Astrocyte (in vitro differentiated cells and primary cell): ENCODE data around the gene NADK. TPM values are rescaled to one million over a fixed set of nuclear protein-coding genes. Genes with fewer than 3 reads are reported as not detected.
"Not testable (repeated sequence)": the region's sequence is repeated elsewhere in the genome, so short reads cannot be mapped to it uniquely, and the experiment has no call there.

ENCODE experiments used
- DNase-seq: peaks from one replicate; pipeline ENCODE4 v3.0.0-alpha.2; 2010; ENCODE audit warnings: low read depth
- FAIRE-seq: peaks from 2 replicates; lab custom pipeline; 2011; peaks lifted over from hg19 to GRCh38; lab: Jason Lieb, UNC
- H2AFZ ChIP-seq: 2 replicates; pipeline ENCODE4 v1.6.0; 2012; ENCODE audit warnings: low read depth, low read length, inconsistent platforms
- H3K27ac ChIP-seq: 2 replicates; pipeline ENCODE4 v1.5.1; 2011; ENCODE audit warnings: low read depth, low read length, inconsistent platforms
- H3K27me3 ChIP-seq: 2 replicates; pipeline ENCODE4 v1.6.0; 2011; ENCODE audit warnings: low read length, inconsistent platforms; ENCODE audit not compliant: insufficient read depth
- H3K36me3 ChIP-seq: 2 replicates; pipeline ENCODE4 v1.5.1; 2011; ENCODE audit warnings: low read length, inconsistent platforms; ENCODE audit not compliant: insufficient read depth
- H3K4me1 ChIP-seq: 2 replicates; pipeline ENCODE4 v1.5.1; 2011; ENCODE audit warnings: low read length, inconsistent platforms; ENCODE audit not compliant: insufficient read depth
- H3K4me2 ChIP-seq: 2 replicates; pipeline ENCODE4 v1.6.0; 2012; ENCODE audit warnings: low read length, inconsistent platforms
- H3K4me3 ChIP-seq: 2 replicates; pipeline ENCODE4 v1.5.1; 2011; ENCODE audit warnings: low read depth, mild to moderate bottlenecking, low read length, inconsistent platforms; ENCODE audit not compliant: insufficient read depth
- H3K79me2 ChIP-seq: 2 replicates; pipeline ENCODE4 v1.6.0; 2012; ENCODE audit warnings: mild to moderate bottlenecking, low read length, inconsistent platforms; ENCODE audit not compliant: insufficient read depth
- H3K9ac ChIP-seq: 2 replicates; pipeline ENCODE4 v1.6.0; 2012; ENCODE audit warnings: mild to moderate bottlenecking, low read length, inconsistent platforms
- H3K9me3 ChIP-seq: 2 replicates; pipeline ENCODE4 v1.5.1; 2012; ENCODE audit warnings: low read depth, mild to moderate bottlenecking, low read length, inconsistent platforms; ENCODE audit not compliant: insufficient read depth
- H4K20me1 ChIP-seq: 2 replicates; pipeline ENCODE4 v1.6.0; 2012; ENCODE audit warnings: low read length, inconsistent platforms; ENCODE audit not compliant: insufficient read depth
- H3K27ac Mint-ChIP-seq: one replicate; pipeline ENCODE4 v1.8.0; 2021; ENCODE audit warnings: mild to moderate bottlenecking, mixed read lengths; ENCODE audit not compliant: unreplicated experiment
- H3K27me3 Mint-ChIP-seq: one replicate; pipeline ENCODE4 v1.8.0; 2021; ENCODE audit warnings: low read depth, mixed read lengths; ENCODE audit not compliant: unreplicated experiment
- H3K36me3 Mint-ChIP-seq: one replicate; pipeline ENCODE4 v1.8.0; 2021; ENCODE audit warnings: low read depth, mixed read lengths; ENCODE audit not compliant: unreplicated experiment
- H3K4me1 Mint-ChIP-seq: one replicate; pipeline ENCODE4 v1.8.0; 2021; ENCODE audit warnings: low read depth, mixed read lengths; ENCODE audit not compliant: unreplicated experiment
- H3K4me3 Mint-ChIP-seq: one replicate; pipeline ENCODE4 v1.8.0; 2021; ENCODE audit warnings: mild to moderate bottlenecking, moderate library complexity, mixed read lengths; ENCODE audit not compliant: unreplicated experiment
- H3K9me3 Mint-ChIP-seq: one replicate; pipeline ENCODE4 v1.8.0; 2021; ENCODE audit warnings: mild to moderate bottlenecking, mixed read lengths; ENCODE audit not compliant: unreplicated experiment
- EZH2 ChIP-seq: IDR thresholded peaks from 2 replicates; pipeline ENCODE4 v1.6.1; 2012; ENCODE audit warnings: mild to moderate bottlenecking, low read length, inconsistent platforms; ENCODE audit not compliant: insufficient read depth
- total RNA-seq: library from RNA; stranded (reverse); gene quantifications from 2 replicates; pipeline ENCODE4 v1.2.1, GENCODE V29; 2021
- TF ChIP-seq, protein P1 (sequence below): IDR thresholded peaks from 2 replicates; pipeline ENCODE4 v1.5.1; 2011; ENCODE audit warnings: low read depth, mild to moderate bottlenecking, inconsistent platforms, low read length, moderate library complexity; ENCODE audit not compliant: insufficient read depth

NADK gene
- total RNA-seq, 1 donor from 2014 or later, result 87.6 TPM

DNA sequence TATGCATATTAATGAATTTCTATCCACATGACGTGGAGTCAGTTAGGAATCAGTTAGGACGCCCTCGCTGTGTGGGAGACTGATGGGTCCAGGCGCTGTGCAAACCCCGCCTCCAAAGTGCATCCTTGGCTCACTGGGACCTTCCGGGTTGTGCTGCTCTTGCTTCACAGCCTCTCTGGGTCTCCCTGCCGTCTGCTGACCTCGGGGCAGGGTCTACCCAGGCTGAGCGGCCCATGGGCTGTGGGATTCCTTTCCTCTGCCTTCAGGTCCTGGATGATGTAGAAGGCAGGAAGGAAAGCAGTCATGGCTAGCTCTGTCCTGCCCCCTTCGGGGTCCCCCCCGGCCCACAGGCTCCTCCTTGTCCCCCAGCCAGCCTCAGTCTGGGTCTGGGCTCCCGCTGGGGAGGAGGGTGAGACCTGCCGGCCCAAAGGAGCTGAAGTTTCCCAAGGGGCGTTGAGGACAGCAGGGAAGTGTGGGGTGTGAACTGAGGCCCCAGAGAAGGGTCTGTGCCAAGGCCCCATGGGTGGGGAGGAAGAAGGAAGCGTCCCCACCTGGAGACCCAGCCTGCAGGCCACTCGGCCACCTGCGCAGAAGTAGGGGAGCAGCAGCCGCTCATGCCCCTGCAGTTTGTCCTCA lies 29.5 kb downstream of the NADK start:
- TF ChIP-seq, protein P1, sequence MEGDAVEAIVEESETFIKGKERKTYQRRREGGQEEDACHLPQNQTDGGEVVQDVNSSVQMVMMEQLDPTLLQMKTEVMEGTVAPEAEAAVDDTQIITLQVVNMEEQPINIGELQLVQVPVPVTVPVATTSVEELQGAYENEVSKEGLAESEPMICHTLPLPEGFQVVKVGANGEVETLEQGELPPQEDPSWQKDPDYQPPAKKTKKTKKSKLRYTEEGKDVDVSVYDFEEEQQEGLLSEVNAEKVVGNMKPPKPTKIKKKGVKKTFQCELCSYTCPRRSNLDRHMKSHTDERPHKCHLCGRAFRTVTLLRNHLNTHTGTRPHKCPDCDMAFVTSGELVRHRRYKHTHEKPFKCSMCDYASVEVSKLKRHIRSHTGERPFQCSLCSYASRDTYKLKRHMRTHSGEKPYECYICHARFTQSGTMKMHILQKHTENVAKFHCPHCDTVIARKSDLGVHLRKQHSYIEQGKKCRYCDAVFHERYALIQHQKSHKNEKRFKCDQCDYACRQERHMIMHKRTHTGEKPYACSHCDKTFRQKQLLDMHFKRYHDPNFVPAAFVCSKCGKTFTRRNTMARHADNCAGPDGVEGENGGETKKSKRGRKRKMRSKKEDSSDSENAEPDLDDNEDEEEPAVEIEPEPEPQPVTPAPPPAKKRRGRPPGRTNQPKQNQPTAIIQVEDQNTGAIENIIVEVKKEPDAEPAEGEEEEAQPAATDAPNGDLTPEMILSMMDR, result no peak
- TF ChIP-seq EZH2, result no peak
- H3K9ac ChIP-seq, result no peak overlapping the region
- H3K27ac ChIP-seq, result no peak overlapping the region
- no peak overlapping the region for H3K4me3 ChIP-seq
- Mint-ChIP-seq H3K27me3 (no peaks in the 10 kb centered on the region), H3K9me3 (no peaks in the 10 kb centered on the region), H3K36me3 (peaks cover 1% of the 10 kb centered on the region), H3K4me1 (no peaks in the 10 kb centered on the region), H3K4me3 (no peak overlapping the region), H3K27ac (no peak overlapping the region)
- DNase-seq (no peak), FAIRE-seq (no peak)
- H3K79me2 ChIP-seq, result no peaks in the 10 kb centered on the region
- no peaks in the 10 kb centered on the region for H3K36me3 ChIP-seq
- H2AFZ ChIP-seq, result no peak overlapping the region
- no peaks in the 10 kb centered on the region for H3K4me1 ChIP-seq
- H3K27me3 ChIP-seq, result no peaks in the 10 kb centered on the region
- H3K9me3 ChIP-seq, result no peaks in the 10 kb centered on the region
- H4K20me1 ChIP-seq, result no peaks in the 10 kb centered on the region
- H3K4me2 ChIP-seq, result no peak overlapping the region

DNA sequence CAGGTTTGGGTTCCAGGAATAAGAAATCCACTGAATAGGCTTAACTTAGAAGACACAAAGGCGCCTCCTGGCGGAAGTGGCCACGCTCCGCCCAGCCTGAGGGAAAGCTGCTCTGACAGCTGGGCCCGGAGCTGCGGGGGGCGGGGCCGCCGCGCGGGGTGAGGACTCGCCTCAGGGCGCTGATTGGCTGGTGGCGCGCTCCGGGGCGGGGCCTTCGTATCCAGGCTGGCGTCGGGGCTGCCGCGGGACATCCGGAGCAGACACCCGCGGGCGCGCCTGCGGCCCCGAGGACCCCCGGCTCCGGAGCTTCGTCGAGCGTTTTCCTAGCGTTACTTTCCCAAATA lies 31.7 kb downstream of the NADK start:
- H3K4me3 ChIP-seq, H3K27ac ChIP-seq, H3K4me3 Mint-ChIP-seq, H3K27ac Mint-ChIP-seq, H3K4me1 Mint-ChIP-seq, H3K36me3 ChIP-seq, H2AFZ ChIP-seq, H3K9me3 ChIP-seq, H3K9ac ChIP-seq, H3K27me3 ChIP-seq, H3K9me3 Mint-ChIP-seq, DNase-seq, H3K36me3 Mint-ChIP-seq, FAIRE-seq, H4K20me1 ChIP-seq, H3K4me1 ChIP-seq, H3K4me2 ChIP-seq, H3K27me3 Mint-ChIP-seq: not testable (repeated sequence)
- H3K79me2 ChIP-seq, result peaks cover 13% of the 10 kb centered on the region

DNA sequence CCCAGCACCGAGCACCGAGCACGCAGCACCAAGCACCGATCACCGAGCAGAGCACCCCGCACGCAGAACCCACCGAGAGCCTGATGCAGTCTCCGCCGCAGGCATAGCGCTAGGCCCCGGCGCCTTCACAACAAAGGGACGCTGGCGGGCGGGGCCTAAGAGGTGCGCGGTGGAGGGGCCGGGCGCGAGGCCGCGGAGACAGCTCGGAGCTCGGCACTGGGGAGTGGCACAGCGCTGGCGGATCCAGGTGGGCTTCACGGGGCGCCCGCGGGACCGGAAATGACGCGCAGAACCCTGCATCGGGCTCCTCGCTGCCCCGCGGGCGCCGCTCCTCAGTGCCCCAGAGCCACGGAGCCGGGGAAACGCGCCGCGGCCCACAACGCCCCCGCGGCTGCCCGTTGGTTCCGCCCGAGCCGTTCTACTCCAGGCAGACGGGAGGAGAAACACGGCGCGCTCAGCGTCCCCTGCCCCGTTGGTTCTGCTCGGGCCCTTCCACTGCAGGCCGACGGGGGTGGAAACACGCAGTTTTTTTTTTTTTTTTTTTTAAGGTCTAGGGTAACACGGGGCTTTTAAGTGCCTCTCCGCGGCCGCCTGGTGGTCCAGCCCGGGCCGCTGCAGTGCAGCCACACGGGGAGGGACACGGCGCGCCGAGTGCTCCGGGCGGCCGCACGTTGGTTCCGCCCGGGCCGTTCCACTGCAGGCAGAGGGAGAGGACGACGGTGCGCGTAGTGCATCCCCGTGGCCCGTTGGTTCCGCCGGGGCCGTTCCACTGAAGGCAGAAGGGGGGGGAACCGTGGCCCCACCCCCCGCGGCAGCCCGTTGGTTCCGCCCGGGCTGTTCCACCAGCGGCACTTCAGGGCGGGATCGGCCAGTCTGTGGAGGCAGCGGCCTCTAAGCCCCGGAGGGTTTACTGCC lies 32.4 kb downstream of the NADK start:
- not testable (repeated sequence) for H2AFZ ChIP-seq, H3K9me3 Mint-ChIP-seq, H3K27me3 Mint-ChIP-seq, H3K27ac Mint-ChIP-seq, H3K9me3 ChIP-seq, H3K4me2 ChIP-seq, H4K20me1 ChIP-seq, H3K4me3 ChIP-seq, H3K27me3 ChIP-seq, FAIRE-seq, H3K4me3 Mint-ChIP-seq, H3K4me1 Mint-ChIP-seq, H3K36me3 ChIP-seq, H3K4me1 ChIP-seq, H3K36me3 Mint-ChIP-seq
- H3K79me2 ChIP-seq, result peaks cover 13% of the 10 kb centered on the region
- DNase-seq, result peak; percentile 5
- peak overlapping the region; percentile 50 for H3K27ac ChIP-seq
- H3K9ac ChIP-seq, result peak overlapping the region; percentile 41

DNA sequence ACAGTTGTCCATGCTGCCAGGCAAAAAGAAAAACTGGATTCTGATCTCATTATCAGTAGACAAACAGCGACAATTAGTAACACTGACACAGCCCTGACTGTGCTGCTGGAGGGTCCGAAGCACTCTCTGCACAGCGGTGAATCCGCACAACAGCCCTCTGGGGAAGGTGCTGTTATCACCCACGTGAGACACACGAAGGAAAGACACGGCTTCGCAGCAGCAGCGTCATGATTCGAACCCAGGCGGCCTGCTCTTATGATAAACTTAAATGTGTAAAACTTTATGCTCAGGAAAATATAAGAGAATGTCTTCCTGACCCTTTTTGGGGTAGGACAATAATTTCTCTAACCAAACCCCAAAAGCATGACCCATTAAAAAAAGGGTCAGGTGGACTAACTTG lies 35.7 kb downstream of the NADK start:
- H2AFZ ChIP-seq, FAIRE-seq, H3K4me2 ChIP-seq, H3K9me3 ChIP-seq, H3K27me3 Mint-ChIP-seq, H4K20me1 ChIP-seq, H3K9ac ChIP-seq, DNase-seq, H3K4me1 Mint-ChIP-seq, H3K36me3 Mint-ChIP-seq, H3K9me3 Mint-ChIP-seq, H3K27ac Mint-ChIP-seq, H3K4me3 ChIP-seq, H3K27ac ChIP-seq, H3K27me3 ChIP-seq, H3K36me3 ChIP-seq, H3K4me1 ChIP-seq: not testable (repeated sequence)
- H3K4me3 Mint-ChIP-seq, result peak overlapping the region; percentile 54
- H3K79me2 ChIP-seq, result peaks cover 17% of the 10 kb centered on the region

DNA sequence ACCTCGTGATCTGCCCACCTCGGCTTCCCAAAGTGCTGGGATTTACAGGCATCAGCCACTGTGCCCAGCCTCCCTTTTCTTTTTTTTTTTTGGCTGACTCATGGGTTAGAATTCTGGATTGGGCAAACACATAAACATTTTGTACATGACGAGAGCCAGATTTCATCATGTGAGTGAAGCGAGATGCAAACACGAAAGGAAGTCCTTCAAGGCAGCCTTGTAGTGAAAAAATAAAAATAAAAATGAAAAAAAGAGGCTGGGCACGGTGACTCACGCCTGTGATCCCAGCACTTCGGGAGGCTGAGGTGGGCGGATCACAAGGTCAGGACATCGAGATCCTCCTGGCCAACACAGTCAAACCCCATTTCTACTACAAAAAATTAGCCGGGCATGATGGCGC lies 37.3 kb downstream of the NADK start:
- not testable (repeated sequence) for H4K20me1 ChIP-seq, H3K9me3 Mint-ChIP-seq, H3K27me3 ChIP-seq, H3K4me3 ChIP-seq, H3K27me3 Mint-ChIP-seq, FAIRE-seq, H3K4me1 ChIP-seq, H2AFZ ChIP-seq, H3K9me3 ChIP-seq, H3K36me3 Mint-ChIP-seq, H3K4me1 Mint-ChIP-seq, H3K4me2 ChIP-seq, H3K4me3 Mint-ChIP-seq, H3K36me3 ChIP-seq, H3K9ac ChIP-seq
- H3K27ac ChIP-seq, result peak overlapping the region; percentile 38
- peak overlapping the region; percentile 72 for H3K27ac Mint-ChIP-seq
- H3K79me2 ChIP-seq, result peaks cover 17% of the 10 kb centered on the region
- peak; percentile 88 for DNase-seq
